ENCODE results near the gene LAD1. TPM values are rescaled to one million over a fixed set of nuclear protein-coding genes. Genes with fewer than 3 reads are reported as not detected.

The LAD1 gene
- polyA plus RNA-seq, 6 donors from 2014 or later: not detected

GRCh38 chr1:201354151-201354900 lies 44.8 kb downstream of the LAD1 start:
- DNase-seq: no peak
- Mint-ChIP-seq H3K4me3 (no peak overlapping the region), H3K9me3 (no peaks in the 10 kb centered on the region), H3K36me3 (no peaks in the 10 kb centered on the region), H3K27ac (peak overlapping the region in 1 of 6 donors; percentile 50), H3K4me1 (no peaks in the 10 kb centered on the region), H3K27me3 (peaks cover 18 to 56% (median 39%) of the 10 kb centered on the region in 3 donors)
- ATAC-seq (ENCODE audit: low read depth in 2 of 2): no peak

GRCh38 chr1:201353186-201353940 lies 45.8 kb downstream of the LAD1 start:
- Mint-ChIP-seq H3K27ac (peak overlapping the region in 1 of 6 donors; percentile 1), H3K36me3 (no peaks in the 10 kb centered on the region), H3K9me3 (no peaks in the 10 kb centered on the region), H3K4me1 (no peaks in the 10 kb centered on the region), H3K27me3 (peaks cover 21 to 49% (median 32%) of the 10 kb centered on the region in 3 donors), H3K4me3 (no peak overlapping the region)
- no peak for ATAC-seq (ENCODE audit: low read depth in 2 of 2)
- DNase-seq: no peak

GRCh38 chr1:201351617-201352016 lies 47.5 kb downstream of the LAD1 start:
- DNase-seq: no peak
- Mint-ChIP-seq H3K9me3 (no peaks in the 10 kb centered on the region), H3K27ac (no peak overlapping the region), H3K4me1 (peaks cover 0 to 5% (median 2%) of the 10 kb centered on the region in 3 donors), H3K36me3 (no peaks in the 10 kb centered on the region), H3K27me3 (peaks cover 28 to 53% (median 41%) of the 10 kb centered on the region in 3 donors), H3K4me3 (no peak overlapping the region)
- no peak for ATAC-seq (ENCODE audit: low read depth in 2 of 2)

GRCh38 chr1:201350884-201351283 lies 48.2 kb downstream of the LAD1 start:
- peaks cover 29 to 52% (median 41%) of the 10 kb centered on the region in 3 donors for H3K27me3 Mint-ChIP-seq
- no peak overlapping the region for H3K27ac Mint-ChIP-seq
- no peak overlapping the region for H3K4me3 Mint-ChIP-seq
- no peak for DNase-seq
- ATAC-seq (ENCODE audit: low read depth in 2 of 2): no peak
- peaks cover 0 to 5% (median 2%) of the 10 kb centered on the region in 3 donors for H3K4me1 Mint-ChIP-seq
- no peaks in the 10 kb centered on the region for H3K36me3 Mint-ChIP-seq
- H3K9me3 Mint-ChIP-seq: no peaks in the 10 kb centered on the region

DNA sequence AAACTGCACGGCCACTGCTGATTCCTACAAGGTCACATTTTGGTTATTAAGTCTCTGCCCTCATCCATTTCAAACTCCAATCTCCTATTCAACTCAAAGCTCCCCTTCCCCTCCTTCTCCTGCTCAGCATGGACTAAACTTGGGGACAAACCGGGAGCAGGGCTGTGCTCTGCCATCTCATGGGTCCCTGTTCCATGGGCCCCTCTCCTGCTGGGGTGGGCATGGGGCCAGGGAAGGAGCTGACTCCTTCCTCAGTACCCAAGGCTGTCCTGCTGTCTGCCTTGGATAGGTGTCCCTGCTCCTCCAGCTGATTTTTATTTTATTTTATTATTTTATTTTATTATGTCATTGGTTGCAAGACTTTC lies 48.8 kb downstream of the LAD1 start:
- peaks cover 33 to 46% (median 35%) of the 10 kb centered on the region in 3 donors for H3K27me3 Mint-ChIP-seq
- DNase-seq: no peak

DNA sequence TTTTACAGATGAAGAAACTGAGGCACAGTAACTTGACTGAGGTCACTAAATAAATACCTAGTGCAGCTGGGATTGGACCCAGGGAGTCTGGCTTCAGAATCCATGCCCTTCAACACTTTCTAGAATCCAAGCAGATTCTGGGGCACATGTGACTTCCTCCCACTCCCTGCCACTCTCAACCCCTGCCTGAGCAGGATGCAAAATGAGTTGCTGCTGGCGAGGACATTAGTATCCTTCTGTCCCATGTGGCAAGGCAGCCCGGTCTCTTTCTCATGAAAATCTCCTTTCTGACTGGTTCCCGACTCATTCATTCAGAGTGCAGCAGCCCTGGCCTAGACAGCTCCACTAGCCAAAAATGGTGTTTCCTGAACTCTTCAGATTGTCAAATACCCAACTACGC lies 50.0 kb downstream of the LAD1 start:
- peaks cover 26 to 44% (median 38%) of the 10 kb centered on the region in 3 donors for H3K27me3 Mint-ChIP-seq
- H3K9me3 Mint-ChIP-seq: no peaks in the 10 kb centered on the region
- H3K27ac Mint-ChIP-seq: no peak overlapping the region
- DNase-seq (no peak), ATAC-seq (ENCODE audit: low read depth in 2 of 2) (no peak)
- H3K4me1 Mint-ChIP-seq: peaks cover 0 to 5% (median 2%) of the 10 kb centered on the region in 3 donors
- H3K36me3 Mint-ChIP-seq: no peaks in the 10 kb centered on the region
- no peak overlapping the region for H3K4me3 Mint-ChIP-seq

More for the DNA sequence above, 48.8 kb downstream of the LAD1 start:
- ATAC-seq (ENCODE audit: low read depth in 2 of 2): no peak
- H3K36me3 Mint-ChIP-seq: no peaks in the 10 kb centered on the region
- H3K4me3 Mint-ChIP-seq: no peak overlapping the region
- no peak overlapping the region for H3K27ac Mint-ChIP-seq
- peaks cover 0 to 5% (median 2%) of the 10 kb centered on the region in 3 donors for H3K4me1 Mint-ChIP-seq
- H3K9me3 Mint-ChIP-seq: no peaks in the 10 kb centered on the region

GRCh38 chr1:201348211-201348566 lies 50.9 kb downstream of the LAD1 start:
- no peak for DNase-seq

GRCh38 chr1:201347498-201348210 lies 51.5 kb downstream of the LAD1 start:
- no peak overlapping the region for H3K4me3 Mint-ChIP-seq
- H3K9me3 Mint-ChIP-seq: no peaks in the 10 kb centered on the region
- peaks cover 0 to 5% (median 2%) of the 10 kb centered on the region in 3 donors for H3K4me1 Mint-ChIP-seq
- DNase-seq: no peak
- no peak for ATAC-seq (ENCODE audit: low read depth in 2 of 2)
- H3K36me3 Mint-ChIP-seq: no peaks in the 10 kb centered on the region
- H3K27ac Mint-ChIP-seq: no peak overlapping the region
- H3K27me3 Mint-ChIP-seq: peaks cover 21 to 44% (median 33%) of the 10 kb centered on the region in 3 donors

More at GRCh38 chr1:201348211-201348566, 50.9 kb downstream of the LAD1 start:
- Mint-ChIP-seq H3K9me3 (no peaks in the 10 kb centered on the region), H3K27me3 (peaks cover 21 to 44% (median 33%) of the 10 kb centered on the region in 3 donors), H3K4me3 (no peak overlapping the region), H3K36me3 (no peaks in the 10 kb centered on the region), H3K4me1 (peaks cover 0 to 5% (median 2%) of the 10 kb centered on the region in 3 donors), H3K27ac (no peak overlapping the region)
- ATAC-seq (ENCODE audit: low read depth in 2 of 2): no peak

DNA sequence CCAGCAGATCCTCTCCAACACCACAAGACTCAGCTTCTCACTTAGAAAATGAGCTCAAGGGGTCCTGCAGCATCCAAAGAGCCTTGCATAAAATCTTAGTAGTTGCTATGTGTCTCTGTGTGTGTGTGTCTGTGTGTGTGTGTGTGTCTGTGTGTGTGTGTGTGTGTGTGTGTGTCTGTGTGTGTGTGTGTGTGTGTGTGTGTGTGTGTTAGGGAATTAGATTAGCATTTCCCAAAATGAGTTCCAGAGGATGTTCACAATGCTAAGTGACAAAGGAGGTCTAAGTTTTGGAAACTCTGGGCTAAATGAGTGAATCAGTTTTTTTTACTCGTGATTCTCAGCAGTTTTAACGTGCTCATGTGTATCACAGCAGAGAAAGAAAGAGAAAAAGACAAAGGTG lies 52.1 kb downstream of the LAD1 start:
- DNase-seq (no peak), ATAC-seq (ENCODE audit: low read depth in 2 of 2) (no peak)
- H3K4me3 Mint-ChIP-seq: no peak overlapping the region
- H3K27ac Mint-ChIP-seq: no peak overlapping the region
- no peaks in the 10 kb centered on the region for H3K36me3 Mint-ChIP-seq
- H3K4me1 Mint-ChIP-seq: peaks cover 0 to 5% (median 2%) of the 10 kb centered on the region in 3 donors
- no peaks in the 10 kb centered on the region for H3K9me3 Mint-ChIP-seq
- H3K27me3 Mint-ChIP-seq: peaks cover 21 to 44% (median 33%) of the 10 kb centered on the region in 3 donors

- no peak overlapping the region for H3K27ac Mint-ChIP-seq
- no peak for ATAC-seq (ENCODE audit: low read depth in 2 of 2)
- DNase-seq: no peak
Observed at GRCh38 chr1:201346337-201346939, 52.7 kb downstream of the LAD1 start.

GRCh38 chr1:201345081-201345355 lies 54.1 kb downstream of the LAD1 start:
- peaks cover 0 to 5% (median 2%) of the 10 kb centered on the region in 3 donors for H3K4me1 Mint-ChIP-seq
- no peak overlapping the region for H3K27ac Mint-ChIP-seq
- DNase-seq: no peak
- H3K27me3 Mint-ChIP-seq: peaks cover 21 to 29% (median 23%) of the 10 kb centered on the region in 3 donors
- ATAC-seq (ENCODE audit: low read depth in 2 of 2): no peak
- H3K4me3 Mint-ChIP-seq: no peak overlapping the region
- H3K9me3 Mint-ChIP-seq: peaks cover 0 to 8% (median 1%) of the 10 kb centered on the region in 7 donors
- H3K36me3 Mint-ChIP-seq: no peaks in the 10 kb centered on the region

More at GRCh38 chr1:201346337-201346939, 52.7 kb downstream of the LAD1 start:
- peaks cover 0 to 2% (median 0%) of the 10 kb centered on the region in 7 donors for H3K9me3 Mint-ChIP-seq
- H3K4me1 Mint-ChIP-seq: peaks cover 0 to 5% (median 2%) of the 10 kb centered on the region in 3 donors
- H3K4me3 Mint-ChIP-seq: no peak overlapping the region
- peaks cover 21 to 41% (median 28%) of the 10 kb centered on the region in 3 donors for H3K27me3 Mint-ChIP-seq
- no peaks in the 10 kb centered on the region for H3K36me3 Mint-ChIP-seq

DNA sequence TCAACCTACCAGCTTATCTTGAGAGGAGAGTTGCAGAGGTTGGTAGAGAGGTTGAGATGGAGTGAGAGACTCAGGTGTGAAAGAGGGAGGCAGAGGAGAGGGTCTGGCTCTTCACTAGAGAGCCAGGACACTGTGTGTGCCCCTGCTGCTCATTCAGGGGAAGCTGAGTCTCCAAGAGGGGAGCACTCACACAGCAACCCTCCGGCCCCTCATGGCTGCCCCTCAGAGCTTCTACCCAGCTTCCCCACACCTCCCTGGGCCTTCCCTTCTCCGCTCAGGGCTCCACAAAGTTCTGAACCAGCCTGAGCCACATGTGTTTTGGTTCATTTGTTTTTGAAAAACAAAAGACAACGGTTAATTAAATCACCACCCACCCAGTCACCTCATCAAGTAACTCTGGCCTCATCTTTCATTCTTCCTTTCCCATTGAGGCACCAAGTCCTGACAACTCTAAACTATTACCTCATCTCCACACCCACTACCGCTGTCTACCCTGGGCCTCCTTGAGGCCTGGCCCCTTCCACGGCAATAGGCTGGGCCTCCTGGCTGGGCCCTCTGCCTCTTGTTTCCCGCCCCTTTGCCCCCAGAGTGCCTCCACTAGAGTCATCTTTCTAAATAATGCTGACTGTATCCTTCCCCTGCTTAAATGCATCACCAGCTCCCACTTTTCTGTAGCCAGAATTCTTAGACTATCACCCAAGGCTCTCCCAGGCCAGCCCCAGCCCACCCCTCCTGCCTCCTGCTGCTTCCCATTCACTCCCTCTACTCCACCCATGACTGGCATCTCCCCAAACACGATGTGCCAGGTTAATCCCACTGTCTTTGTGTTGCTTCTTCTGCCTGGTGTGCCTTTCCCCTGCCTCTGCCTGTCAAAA lies 54.7 kb downstream of the LAD1 start:
- DNase-seq (no peak), ATAC-seq (ENCODE audit: low read depth in 2 of 2) (no peak)
- Mint-ChIP-seq H3K9me3 (peaks cover 0 to 8% (median 1%) of the 10 kb centered on the region in 7 donors), H3K27me3 (peaks cover 17 to 31% (median 19%) of the 10 kb centered on the region in 3 donors), H3K4me3 (no peak overlapping the region), H3K27ac (no peak overlapping the region), H3K4me1 (peaks cover 0 to 5% (median 2%) of the 10 kb centered on the region in 3 donors), H3K36me3 (no peaks in the 10 kb centered on the region)

Measured in naive B cell (primary cell).